KBM-7 (cell line): Measurements from ENCODE around the gene XG.

Source experiments
- DNase-seq: peaks from one replicate; pipeline ENCODE4 v3.0.0-alpha.2; 2015
- in situ Hi-C: fragments of 300-500 bp; cut with MboI; formaldehyde crosslinking; loops from 2 replicates; pipeline ENCODE4 v1.14.3; 2020; ENCODE audit warnings: low sequenced_read_pairs, low pct_unique_long_range_greater_than_20kb, mixed read lengths

The XG gene

DNA sequence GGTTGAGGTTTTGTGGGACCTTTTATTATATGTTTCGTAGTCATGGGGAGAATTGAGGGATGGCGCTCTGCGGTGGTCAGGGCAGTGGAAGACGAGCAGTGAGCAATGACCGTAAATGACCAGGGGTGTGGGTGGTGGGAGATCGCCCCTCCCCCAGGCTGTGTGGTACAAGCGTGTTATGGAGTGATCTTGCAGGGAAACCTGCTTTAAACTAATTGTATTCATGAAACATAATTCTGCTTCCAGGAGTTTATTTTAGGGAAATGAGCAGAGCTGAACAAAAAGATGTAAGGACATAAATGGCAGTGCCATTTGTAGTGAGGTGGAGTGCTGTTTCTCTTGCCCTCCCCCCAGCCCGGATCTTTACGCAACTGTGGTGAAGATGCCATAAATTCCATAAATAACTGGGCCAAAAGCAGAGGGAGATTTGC lies 97.0 kb downstream of the XG start:
- no peak for DNase-seq
- in situ Hi-C loops, result no loop called here

DNA sequence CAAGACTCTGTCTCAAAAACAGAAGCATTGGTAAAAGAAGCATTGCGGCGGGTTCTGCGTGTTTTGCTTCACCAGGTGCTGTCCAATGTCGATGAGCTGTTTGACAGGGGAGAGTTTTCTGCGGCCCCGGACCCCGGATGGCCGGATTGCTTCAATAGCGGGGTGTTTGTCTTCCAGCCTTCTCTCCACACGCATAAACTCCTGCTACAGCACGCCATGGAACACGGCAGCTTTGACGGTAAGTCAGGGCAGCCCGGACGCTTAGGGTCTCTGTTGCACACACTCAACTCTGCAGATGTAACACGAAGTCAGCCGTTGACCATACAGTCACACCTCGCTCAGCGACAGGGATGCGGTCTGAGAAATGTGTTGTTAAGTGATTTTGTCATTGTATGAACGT lies 103.1 kb downstream of the XG start:
- no peak for DNase-seq
- in situ Hi-C loops, result no loop called here

DNA sequence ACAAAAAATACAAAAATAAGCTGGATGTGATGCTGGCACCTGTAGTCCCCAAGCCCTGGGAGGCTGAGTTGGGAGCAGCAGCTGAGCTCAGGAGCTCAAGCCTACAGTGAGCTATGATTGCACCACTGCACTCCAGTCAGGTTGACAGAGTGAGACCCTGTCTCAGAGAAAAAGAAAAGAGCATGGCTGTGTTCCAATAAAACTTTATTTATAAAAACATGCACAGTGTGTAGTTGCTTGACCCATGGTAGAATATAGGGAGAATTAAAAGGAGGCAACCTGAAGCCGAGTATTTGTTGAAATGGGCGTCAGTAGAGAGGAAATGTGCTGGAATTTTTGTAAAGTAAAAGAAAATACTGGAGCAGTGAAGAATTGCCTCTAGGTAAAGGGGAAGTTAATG lies 103.9 kb downstream of the XG start:
- no peak for DNase-seq
- in situ Hi-C loops, result no loop called here

DNA sequence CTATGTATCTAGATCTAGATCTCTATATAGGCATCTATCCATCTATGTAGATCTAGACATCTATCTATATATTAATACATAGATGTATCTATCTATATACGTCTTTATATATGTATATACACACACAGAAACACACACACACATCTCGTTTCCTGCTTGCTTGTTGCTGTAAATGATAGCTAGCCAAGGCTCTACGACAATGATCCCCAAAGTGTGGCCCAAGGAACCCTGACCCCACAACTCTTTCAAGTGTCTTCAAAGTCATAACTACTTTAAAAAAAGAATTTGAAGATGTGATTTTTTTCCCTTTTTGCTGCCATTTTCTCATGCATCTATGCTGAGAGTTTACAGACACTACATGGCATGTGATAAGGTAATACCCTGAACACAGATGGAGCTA lies 105.7 kb downstream of the XG start:
- in situ Hi-C loops, result no loop called here
- no peak for DNase-seq

DNA sequence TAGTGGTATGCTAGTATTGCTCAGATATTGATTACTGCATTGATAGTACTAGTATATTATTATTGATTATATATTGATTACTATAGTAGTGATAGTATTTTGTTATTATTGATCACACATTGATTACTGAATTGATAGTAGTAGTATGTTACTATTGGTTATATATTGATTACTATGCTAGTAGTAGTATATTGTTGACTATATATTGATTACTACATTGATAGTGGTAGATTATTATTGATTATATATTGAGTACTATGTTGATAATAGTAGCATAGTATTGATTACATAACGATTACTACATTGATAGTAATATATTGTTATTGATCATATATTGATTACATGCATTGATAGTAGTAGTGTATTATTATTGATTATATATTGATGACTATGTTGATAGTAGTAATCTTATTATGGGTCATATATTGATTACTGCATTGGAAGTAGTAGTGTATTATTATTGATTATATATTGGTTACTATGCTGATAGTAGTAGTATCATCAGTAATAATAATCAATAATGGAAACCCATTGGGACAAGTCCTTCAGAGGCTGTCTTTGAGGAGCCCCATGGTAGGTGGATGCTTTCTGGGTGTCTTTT lies 107.5 kb downstream of the XG start:
- in situ Hi-C loops, result no loop called here
- no peak for DNase-seq

DNA sequence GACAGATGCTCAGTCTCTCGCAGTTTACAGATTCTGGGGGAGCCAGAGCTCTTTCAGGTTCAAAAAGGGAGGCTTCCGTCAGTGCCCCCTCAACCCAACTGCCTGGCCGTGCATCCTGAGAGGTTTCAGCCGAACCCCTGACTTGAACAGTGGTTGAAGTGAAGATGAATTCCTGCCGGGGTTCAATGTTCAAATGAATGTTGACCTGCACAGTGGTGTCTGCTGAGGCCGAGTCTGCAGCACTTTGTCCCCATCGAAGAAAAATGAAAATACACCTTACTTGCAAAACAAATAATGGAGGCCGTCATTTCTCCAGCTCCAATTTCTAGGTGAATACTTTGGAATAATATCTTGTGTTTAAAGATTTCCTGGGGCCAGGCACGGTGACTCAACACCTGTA lies 110.6 kb downstream of the XG start:
- in situ Hi-C loops, result no loop called here
- DNase-seq, result no peak

DNA sequence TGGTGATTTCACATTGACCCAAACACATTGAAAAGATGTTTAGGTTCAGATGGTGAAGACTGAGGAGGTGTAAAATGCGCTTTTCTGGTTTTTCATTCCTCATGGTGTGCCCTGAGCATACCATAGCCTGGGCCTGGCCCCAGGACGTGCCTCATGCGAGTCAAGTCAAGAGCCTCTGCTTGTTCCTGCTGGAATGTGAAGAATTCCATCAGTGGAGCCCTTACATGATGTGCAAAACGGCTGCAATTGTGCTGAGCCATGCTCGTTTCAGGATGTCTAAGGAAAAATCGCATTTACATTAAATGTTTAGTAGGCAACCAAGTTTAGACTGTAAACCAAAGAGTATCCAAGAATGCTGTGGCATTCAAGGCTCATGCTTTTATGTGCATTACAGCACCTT lies 111.8 kb downstream of the XG start:
- no peak for DNase-seq
- in situ Hi-C loops, result no loop called here
